ENCODE measurements around the gene LENEP. TPM values are rescaled to one million over a fixed set of nuclear protein-coding genes. Genes with fewer than 3 reads are reported as not detected.

The LENEP gene
- total and polyA plus RNA-seq, 2 of the 8 experiments (the other 6 are each of a cell fraction or from before 2014, with no cell fraction given), result 1.3 TPM; not detected in 1

GRCh38 chr1:154951901-154952657, 41.3 kb upstream of the LENEP start:
- H3K14ac ChIP-seq (ENCODE audit: insufficient read length), result no peak overlapping the region
- no peak overlapping the region for H3K18ac ChIP-seq (ENCODE audit: extremely low read depth, low read length)
- peaks cover 0 to 27% (median 6%) of the 10 kb centered on the region in 4 experiments; a peak in 6 of 7 replicates for H3K4me1 ChIP-seq (replicated peaks in 1 of 4; ENCODE audit: control insufficient read depth in 3 of 4, insufficient read depth in 4 of 4, low read length in 3 of 4)
- DNase-seq (ENCODE audit: low read depth in 1 of 2, low spot score in 2 of 2) (no peak), FAIRE-seq (no peak)
- H3K79me1 ChIP-seq (ENCODE audit: low read depth, low read length), result 0 out of 2 replicates have a peak, but pooled peaks cover 6% of the 10 kb centered on the region
- H3K4me3 ChIP-seq (ENCODE audit: extremely low read depth in 1 of 4, insufficient read depth in 2 of 4, low read depth in 3 of 4, low read length in 4 of 4), result no peak overlapping the region
- no peak overlapping the region for H3K23ac ChIP-seq (ENCODE audit: insufficient read length)
- H2AK5ac ChIP-seq (ENCODE audit: low read depth, low read length), result no peak overlapping the region
- H4K5ac ChIP-seq (ENCODE audit: insufficient read length, low read depth, low read length), result no peak overlapping the region
- H3K56ac ChIP-seq (replicated peaks; ENCODE audit: insufficient read length, low read depth, low read length), result no peak overlapping the region
- no peak overlapping the region for H2AFZ ChIP-seq (ENCODE audit: low read length)
- H3K27me3 ChIP-seq (replicated peaks in 1 of 4; ENCODE audit: control insufficient read depth in 3 of 4, extremely low read depth in 1 of 4, insufficient read depth in 3 of 4, low read length in 3 of 4), result no peaks in the 10 kb centered on the region; a peak in 1 of 7 replicates
- H2BK20ac ChIP-seq (ENCODE audit: low read length), result no peak overlapping the region
- no peak overlapping the region for H2BK12ac ChIP-seq (ENCODE audit: low read depth, low read length)
- H4K91ac ChIP-seq (replicated peaks; ENCODE audit: insufficient read length, low read length), result no peak overlapping the region
- no peak overlapping the region for H3K4me2 ChIP-seq (ENCODE audit: insufficient read depth in 1 of 2, low read depth in 2 of 2, low read length in 2 of 2)
- peaks cover 0 to 4% (median 0%) of the 10 kb centered on the region in 4 experiments; a peak in 1 of 8 replicates for H3K36me3 ChIP-seq (ENCODE audit: control insufficient read depth in 2 of 4, insufficient read depth in 4 of 4, low read length in 3 of 4)
- H2BK5ac ChIP-seq (ENCODE audit: low read depth, low read length), result no peak overlapping the region
- H2BK15ac ChIP-seq (ENCODE audit: low read length), result no peak overlapping the region
- no peak overlapping the region for H2BK120ac ChIP-seq (replicated peaks; ENCODE audit: low read depth, low read length)
- WGBS, 2 experiments (ENCODE audit: extremely low coverage in 1 of 2, insufficient coverage in 1 of 2, insufficient read length in 1 of 2, insufficient replicate concordance in 2 of 2, low coverage in 1 of 2, low lambda C conversion rate in 2 of 2, missing lambda C conversion rate in 1 of 2), result 90% methylated on average over 15 of the region's 15 CpGs; no CpG with 5 or more reads in 1 of the 2 experiments
- peak overlapping the region; percentile 45; the same call in 1 of the 2 replicates for H4K8ac ChIP-seq (ENCODE audit: extremely low read depth, insufficient read depth, low read length)
- no peaks in the 10 kb centered on the region for H3K9me3 ChIP-seq (ENCODE audit: insufficient read depth in 2 of 2, low read depth in 1 of 2, low read length in 1 of 2)
- ChIA-PET CTCF (ENCODE audit: partially characterized antibody) (interaction anchor here (0.8 to 9.8 kb wide), 7 partner anchors 16 to 179 kb away, joined by 3 to 132 read pairs (median 3); partner anchors contain the start of genes LENEP, PMVK and SHC1), POLR2A (ENCODE audit: partially characterized antibody) (interaction anchor here (0.8 to 18.6 kb wide), 7 partner anchors 8 to 32 kb away, joined by 3 to 662 read pairs (median 6); partner anchors contain the start of genes CKS1B, FLAD1, LENEP and PMVK)
- H3K79me2 ChIP-seq (ENCODE audit: control insufficient read depth in 1 of 2, insufficient read depth in 2 of 2, low read length in 2 of 2), result peaks cover 0 to 3% of the 10 kb centered on the region in 2 experiments; a peak in 2 of 4 replicates
- no peak overlapping the region for H3K27ac ChIP-seq (ENCODE audit: low read depth, low read length)
- no peak overlapping the region for H3K9ac ChIP-seq (replicated peaks in 1 of 4; ENCODE audit: extremely low read depth in 1 of 4, low read depth in 3 of 4, low read length in 3 of 4)
- peaks cover 1 to 8% of the 10 kb centered on the region in 2 experiments for H4K20me1 ChIP-seq (replicated peaks in 1 of 2; ENCODE audit: control insufficient read depth in 1 of 2, insufficient read depth in 2 of 2, low read length in 2 of 2)
- peaks cover 5% of the 10 kb centered on the region for H3K23me2 ChIP-seq (ENCODE audit: low read depth, low read length)
- H3K4ac ChIP-seq (replicated peaks; ENCODE audit: insufficient read length, low read depth, low read length), result no peak overlapping the region
- TF ChIP-seq TEAD4 (IDR thresholded peaks at IDR 0.05; ENCODE audit: low read depth, low read length) (no peak), GABPA (IDR thresholded peaks at IDR 0.05; ENCODE audit: borderline replicate concordance, insufficient read depth, low read length) (no peak), POLR2AphosphoS5 (IDR thresholded peaks at IDR 0.05; ENCODE audit: low read depth, low read length) (no peak), POU5F1 (IDR thresholded peaks at IDR 0.05; ENCODE audit: low read depth, low read length) (no peak), NANOG (IDR thresholded peaks at IDR 0.05; ENCODE audit: insufficient read depth, low read depth, low read length, poor library complexity, severe bottlenecking) (no peak), USF2 (IDR thresholded peaks at IDR 0.05; ENCODE audit: low read length) (no peak), CEBPB (IDR thresholded peaks at IDR 0.05; ENCODE audit: low read depth, low read length) (no peak), RFX5 (IDR thresholded peaks at IDR 0.05; ENCODE audit: borderline replicate concordance, low read depth, low read length) (no peak), CTBP2 (IDR thresholded peaks at IDR 0.05; ENCODE audit: borderline replicate concordance, insufficient read depth, insufficient read length, low read length) (no peak), EGR1 (IDR thresholded peaks at IDR 0.05; ENCODE audit: borderline replicate concordance, low read depth, low read length) (no peak), NRF1 (IDR thresholded peaks at IDR 0.05; ENCODE audit: low read depth, low read length) (no peak)
